Mesothelial cell of epicardium (in vitro differentiated cells): ENCODE results near the gene AK6. TPM values are rescaled to one million over a fixed set of nuclear protein-coding genes. Genes with fewer than 3 reads are reported as not detected.
A peak's percentile ranks its signal among the peaks of the same experiment; 100 is the strongest.
"Not testable (repeated sequence)": the region's sequence is repeated elsewhere in the genome, so short reads cannot be mapped to it uniquely, and the experiment has no call there.

ENCODE experiments used
- DNase-seq, 2 experiments: peaks; one replicate each; pipeline ENCODE4 v3.0.0; 2021; ENCODE audit warnings: low spot score in 2 of 2; ENCODE audit not compliant: unreplicated experiment in 2 of 2
- H3K27ac Mint-ChIP-seq: 2 replicates; pipeline ENCODE4 v1.8.0; 2021; ENCODE audit warnings: mixed read lengths
- H3K27me3 Mint-ChIP-seq: 2 replicates; pipeline ENCODE4 v1.8.0; 2021; ENCODE audit warnings: low read depth, mixed read lengths
- H3K36me3 Mint-ChIP-seq: 2 replicates; pipeline ENCODE4 v1.8.0; 2021; ENCODE audit warnings: mixed read lengths
- H3K4me1 Mint-ChIP-seq: 2 replicates; pipeline ENCODE4 v1.8.0; 2021; ENCODE audit warnings: mixed read lengths
- H3K4me3 Mint-ChIP-seq: 2 replicates; pipeline ENCODE4 v1.8.0; 2021; ENCODE audit warnings: mild to moderate bottlenecking, moderate library complexity, mixed read lengths
- H3K9me3 Mint-ChIP-seq: 2 replicates; pipeline ENCODE4 v1.8.0; 2021; ENCODE audit warnings: mixed read lengths
- total RNA-seq: library from RNA; stranded (reverse); gene quantifications from 3 replicates; pipeline ENCODE4 v1.2.1, GENCODE V29; 2021
- TF ChIP-seq, protein P1 (sequence below): fragments of 200-600 bp; sonication (generic); IDR thresholded peaks from one replicate; pipeline ENCODE4 v1.5.0; 2021; ENCODE audit warnings: antibody characterized with exemption; ENCODE audit not compliant: unreplicated experiment

The AK6 gene
- total RNA-seq, 1 donor from 2014 or later: 28.3 TPM

DNA sequence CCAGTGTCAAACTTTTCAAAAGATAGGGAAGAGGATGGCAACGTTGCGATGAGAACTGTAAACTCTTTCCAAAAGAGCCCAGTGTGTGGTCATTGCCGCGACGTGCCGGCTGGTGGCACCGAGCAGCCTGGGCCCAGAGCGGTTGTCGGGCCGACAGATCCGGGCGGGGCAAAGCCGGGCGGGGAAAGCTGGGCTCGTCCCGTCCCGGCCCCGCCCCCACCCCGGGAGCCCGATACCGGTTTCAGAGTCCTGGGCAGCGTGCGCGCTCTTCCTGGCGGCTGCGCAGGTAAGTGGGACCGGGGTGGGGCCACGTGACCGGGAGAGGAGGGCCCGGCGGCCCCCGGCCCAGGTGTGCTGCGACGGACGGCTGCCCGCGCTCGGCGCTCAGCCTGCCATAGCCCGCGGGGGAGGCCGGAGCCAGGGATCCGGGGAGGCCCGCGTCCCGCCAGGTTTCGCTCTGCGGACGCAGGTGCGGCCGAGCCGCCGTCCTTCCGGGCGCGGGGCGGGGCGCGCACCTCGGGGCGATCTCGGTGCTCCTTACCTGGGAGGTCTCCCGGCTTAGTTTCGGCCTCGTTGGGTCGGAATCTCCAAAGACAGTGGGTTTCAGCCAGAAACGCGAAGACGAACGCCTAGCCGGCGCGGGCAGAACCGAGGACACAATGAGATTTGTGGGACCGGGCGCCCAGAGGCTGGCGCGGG lies 45.7 kb upstream of the AK6 start, which contains the start of gene MARVELD2:
Gene MARVELD2, plus strand, starts transcription at position 232 of the 699 bp plus-strand sequence. CDS start 4,270 bp downstream, outside the sequence.
- Mint-ChIP-seq H3K4me3 (peak within 1 kb of the TSS; percentile 90), H3K27ac (peak within 1 kb of the TSS; percentile 97), H3K36me3 (peaks cover 23% of the 10 kb centered on the region), H3K9me3 (no peaks in the 10 kb centered on the region), H3K27me3 (peaks cover 25% of the 10 kb centered on the region), H3K4me1 (peaks cover 7% of the 10 kb centered on the region)
- peak; percentile 61 to 73 for DNase-seq
- TF ChIP-seq, protein P1, sequence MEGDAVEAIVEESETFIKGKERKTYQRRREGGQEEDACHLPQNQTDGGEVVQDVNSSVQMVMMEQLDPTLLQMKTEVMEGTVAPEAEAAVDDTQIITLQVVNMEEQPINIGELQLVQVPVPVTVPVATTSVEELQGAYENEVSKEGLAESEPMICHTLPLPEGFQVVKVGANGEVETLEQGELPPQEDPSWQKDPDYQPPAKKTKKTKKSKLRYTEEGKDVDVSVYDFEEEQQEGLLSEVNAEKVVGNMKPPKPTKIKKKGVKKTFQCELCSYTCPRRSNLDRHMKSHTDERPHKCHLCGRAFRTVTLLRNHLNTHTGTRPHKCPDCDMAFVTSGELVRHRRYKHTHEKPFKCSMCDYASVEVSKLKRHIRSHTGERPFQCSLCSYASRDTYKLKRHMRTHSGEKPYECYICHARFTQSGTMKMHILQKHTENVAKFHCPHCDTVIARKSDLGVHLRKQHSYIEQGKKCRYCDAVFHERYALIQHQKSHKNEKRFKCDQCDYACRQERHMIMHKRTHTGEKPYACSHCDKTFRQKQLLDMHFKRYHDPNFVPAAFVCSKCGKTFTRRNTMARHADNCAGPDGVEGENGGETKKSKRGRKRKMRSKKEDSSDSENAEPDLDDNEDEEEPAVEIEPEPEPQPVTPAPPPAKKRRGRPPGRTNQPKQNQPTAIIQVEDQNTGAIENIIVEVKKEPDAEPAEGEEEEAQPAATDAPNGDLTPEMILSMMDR: no peak

DNA sequence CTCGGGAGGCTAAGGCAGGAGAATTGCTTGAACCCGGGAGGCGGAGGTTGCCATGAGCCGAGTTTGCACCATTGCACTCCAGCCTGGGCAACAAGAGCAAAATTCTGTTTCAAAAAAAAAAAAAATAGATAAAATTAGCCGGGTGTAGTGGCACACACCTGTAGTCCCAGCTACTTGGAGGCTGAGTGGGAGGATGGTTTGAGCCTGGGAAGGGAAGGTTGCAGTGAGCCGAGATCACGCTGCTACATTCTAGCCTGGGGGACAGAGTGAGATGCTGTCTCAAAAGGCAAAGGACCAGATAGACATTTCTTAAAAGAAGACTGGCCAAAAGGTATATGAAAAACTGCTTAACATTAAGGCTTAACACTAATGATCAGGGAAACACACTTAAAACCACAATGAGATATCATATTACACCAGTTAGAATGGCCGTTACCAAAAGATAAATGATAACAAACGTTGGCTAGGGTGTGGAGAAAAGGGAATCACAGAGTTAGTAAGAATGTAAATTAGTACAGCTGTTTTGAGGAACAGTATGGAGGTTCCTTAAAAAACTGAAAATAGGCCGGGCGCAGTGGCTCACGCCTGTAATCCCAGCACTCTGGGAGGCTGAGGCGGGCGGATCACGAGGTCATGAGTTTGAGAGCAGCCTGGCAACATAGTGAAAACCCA lies 35.5 kb upstream of the AK6 start:
- no peak for DNase-seq
- Mint-ChIP-seq H3K4me1 (no peaks in the 10 kb centered on the region), H3K27me3 (no peaks in the 10 kb centered on the region), H3K4me3 (no peak overlapping the region), H3K36me3 (peaks cover 30% of the 10 kb centered on the region), H3K27ac (no peak overlapping the region), H3K9me3 (no peaks in the 10 kb centered on the region)
- TF ChIP-seq, protein P1: no peak

GRCh38 chr5:69378376-69378775 lies 9.1 kb upstream of the AK6 start:
- Mint-ChIP-seq H3K27me3 (no peaks in the 10 kb centered on the region), H3K4me1 (no peaks in the 10 kb centered on the region), H3K36me3 (peaks cover 13% of the 10 kb centered on the region), H3K27ac (no peak overlapping the region), H3K9me3 (no peaks in the 10 kb centered on the region), H3K4me3 (no peak overlapping the region)
- no peak for DNase-seq
- TF ChIP-seq, protein P1: no peak

DNA sequence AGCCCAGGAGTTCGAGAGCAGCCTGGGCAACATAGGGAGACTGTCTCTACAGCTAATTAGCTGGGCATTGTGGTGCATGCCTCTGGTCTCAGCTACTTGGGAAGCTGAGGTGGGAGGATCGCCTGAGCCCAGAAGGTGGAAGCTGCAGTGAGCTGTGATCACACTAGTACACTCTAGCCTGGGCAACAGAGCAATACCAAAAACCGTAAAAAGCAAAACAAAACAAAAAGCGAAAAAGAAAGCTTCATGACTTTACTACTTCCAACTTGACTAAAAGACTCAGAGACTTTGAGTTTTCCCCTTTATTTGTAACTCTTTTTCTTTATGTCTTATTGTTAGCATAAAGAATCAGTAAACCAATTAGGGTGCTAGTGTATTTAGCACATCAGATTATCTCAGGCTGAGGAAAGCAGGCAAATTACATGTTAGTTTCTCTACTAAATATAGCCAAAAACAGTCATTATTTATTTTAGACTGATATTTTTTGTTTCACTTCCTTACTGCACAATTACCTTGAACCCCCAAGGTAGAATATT lies 5.7 kb upstream of the AK6 start:
- peaks cover 7% of the 10 kb centered on the region for H3K36me3 Mint-ChIP-seq
- no peak overlapping the region for H3K4me3 Mint-ChIP-seq
- TF ChIP-seq, protein P1: no peak
- no peaks in the 10 kb centered on the region for H3K27me3 Mint-ChIP-seq
- H3K4me1 Mint-ChIP-seq: peaks cover 8% of the 10 kb centered on the region
- no peak overlapping the region for H3K27ac Mint-ChIP-seq
- H3K9me3 Mint-ChIP-seq: no peaks in the 10 kb centered on the region
- DNase-seq: no peak

GRCh38 chr5:69372394-69372793 lies 3.1 kb upstream of the AK6 start:
- Mint-ChIP-seq H3K27ac (peak overlapping the region; percentile 50), H3K4me3 (no peak overlapping the region), H3K36me3 (peaks cover 7% of the 10 kb centered on the region), H3K9me3 (no peaks in the 10 kb centered on the region), H3K27me3 (no peaks in the 10 kb centered on the region), H3K4me1 (peaks cover 22% of the 10 kb centered on the region)
- no peak for DNase-seq
- TF ChIP-seq, protein P1: no peak

GRCh38 chr5:69370335-69370734 lies 1.0 kb upstream of the AK6 start:
- not testable (repeated sequence) for H3K36me3 Mint-ChIP-seq, DNase-seq, H3K27me3 Mint-ChIP-seq, H3K9me3 Mint-ChIP-seq
- peak overlapping the region; percentile 99 for H3K27ac Mint-ChIP-seq
- peak overlapping the region; percentile 97 for H3K4me3 Mint-ChIP-seq
- H3K4me1 Mint-ChIP-seq: peaks cover 24% of the 10 kb centered on the region
